NCI-H748 treated with DMSO at 0.1 percent for 48 hours (cell line): Measurements from ENCODE around the gene PUS3.
"Not testable (repeated sequence)": the region's sequence is repeated elsewhere in the genome, so short reads cannot be mapped to it uniquely, and the experiment has no call there.

ENCODE experiments used
- DNase-seq: peaks from one replicate; lab custom pipeline; 2025; lab: John Stamatoyannopoulos, UW

The PUS3 gene

GRCh38 chr11:125921042-125921441, 18.0 kb upstream of the PUS3 start:
- no peak for DNase-seq

DNA sequence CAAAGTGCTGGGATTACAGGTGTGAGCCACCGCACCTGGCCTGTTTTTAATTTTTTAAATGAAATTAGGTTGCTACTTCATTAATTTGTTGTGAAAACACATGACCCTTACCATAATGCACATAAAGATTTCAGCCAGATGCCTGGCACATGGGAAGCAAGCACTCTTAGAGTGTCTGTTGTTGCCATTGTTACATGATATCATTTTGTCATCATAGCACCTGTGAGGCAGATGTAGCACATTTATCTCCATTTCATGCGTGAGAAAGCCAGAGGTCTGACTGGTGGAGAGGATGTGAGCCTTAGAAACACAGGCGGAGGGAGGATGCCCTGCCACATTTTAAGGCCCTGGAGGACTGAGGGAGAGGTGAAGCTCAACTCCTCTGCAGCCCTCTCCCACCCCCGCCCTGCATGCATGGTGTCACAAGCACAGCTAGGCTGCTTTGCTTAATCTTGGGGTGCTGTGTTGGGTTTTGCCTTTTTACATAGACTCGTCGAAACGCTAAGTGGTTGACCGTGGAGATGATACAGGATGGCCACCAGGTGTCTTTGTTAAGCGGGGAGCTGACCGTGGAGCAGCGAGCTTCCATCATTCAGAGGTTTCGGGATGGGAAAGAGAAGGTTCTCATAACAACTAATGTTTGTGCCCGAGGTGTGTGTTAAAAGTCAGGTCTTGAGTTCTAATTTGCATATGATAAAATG, 15.3 kb upstream of the PUS3 start:
- DNase-seq, result no peak

GRCh38 chr11:125916683-125917347, 13.8 kb upstream of the PUS3 start:
- no peak for DNase-seq

GRCh38 chr11:125914601-125915000, 11.6 kb upstream of the PUS3 start:
- DNase-seq, result not testable (repeated sequence)

DNA sequence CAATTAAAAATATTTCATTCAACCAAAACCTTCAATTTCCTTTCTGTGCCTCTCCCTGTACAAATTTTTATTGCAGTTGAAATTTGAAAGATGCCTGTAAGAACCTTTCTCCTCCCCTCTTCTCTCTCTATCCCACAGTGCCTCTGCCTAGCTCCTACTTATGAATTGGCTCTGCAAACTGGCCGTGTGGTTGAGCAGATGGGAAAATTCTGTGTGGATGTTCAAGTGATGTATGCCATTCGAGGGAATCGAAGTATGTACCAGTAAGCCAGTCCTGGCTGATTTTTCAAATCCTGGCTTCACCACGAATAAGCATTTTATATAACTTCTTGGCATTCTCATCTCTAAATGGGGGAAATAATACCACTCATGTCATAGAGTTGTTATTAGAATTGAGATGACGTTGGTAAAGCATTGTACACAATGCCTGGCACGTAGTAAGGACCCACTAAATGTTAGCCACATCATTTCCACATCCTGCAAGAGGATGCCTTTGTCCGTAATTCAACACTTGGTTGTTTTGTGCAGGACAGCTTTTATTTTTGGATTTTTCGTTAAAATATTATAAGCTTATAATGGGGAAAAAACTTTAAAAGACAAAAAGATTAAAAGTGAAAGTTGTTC, 7.3 kb upstream of the PUS3 start:
- no peak for DNase-seq

DNA sequence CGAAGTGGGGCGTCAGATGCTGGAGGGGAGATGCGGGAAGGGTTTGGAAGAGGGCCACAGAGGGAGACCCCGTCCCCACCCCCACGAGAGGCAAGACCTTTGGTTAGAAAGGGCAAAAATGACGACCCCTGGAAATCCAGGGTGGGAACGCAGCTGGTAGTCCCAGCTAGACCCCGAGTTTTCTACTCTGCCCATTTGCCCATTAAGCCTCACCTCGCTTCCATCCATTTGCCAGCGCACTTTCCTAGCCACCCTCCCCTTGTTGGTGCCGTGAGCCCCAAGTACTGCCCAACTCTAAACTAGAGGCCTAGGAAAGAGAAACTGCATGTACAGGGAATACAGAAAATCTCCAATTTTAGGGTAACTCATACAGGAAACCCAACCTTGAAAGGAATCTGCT, 1.7 kb upstream of the PUS3 start:
- no peak for DNase-seq

- DNase-seq, result no peak
Measured at GRCh38 chr11:125903711-125904659, 979 bp upstream of the PUS3 start, which contains the start of gene DDX25. DDX25 (plus strand) TSS chr11:125904508; CDS start chr11:125904518, 10 bp downstream.

DNA sequence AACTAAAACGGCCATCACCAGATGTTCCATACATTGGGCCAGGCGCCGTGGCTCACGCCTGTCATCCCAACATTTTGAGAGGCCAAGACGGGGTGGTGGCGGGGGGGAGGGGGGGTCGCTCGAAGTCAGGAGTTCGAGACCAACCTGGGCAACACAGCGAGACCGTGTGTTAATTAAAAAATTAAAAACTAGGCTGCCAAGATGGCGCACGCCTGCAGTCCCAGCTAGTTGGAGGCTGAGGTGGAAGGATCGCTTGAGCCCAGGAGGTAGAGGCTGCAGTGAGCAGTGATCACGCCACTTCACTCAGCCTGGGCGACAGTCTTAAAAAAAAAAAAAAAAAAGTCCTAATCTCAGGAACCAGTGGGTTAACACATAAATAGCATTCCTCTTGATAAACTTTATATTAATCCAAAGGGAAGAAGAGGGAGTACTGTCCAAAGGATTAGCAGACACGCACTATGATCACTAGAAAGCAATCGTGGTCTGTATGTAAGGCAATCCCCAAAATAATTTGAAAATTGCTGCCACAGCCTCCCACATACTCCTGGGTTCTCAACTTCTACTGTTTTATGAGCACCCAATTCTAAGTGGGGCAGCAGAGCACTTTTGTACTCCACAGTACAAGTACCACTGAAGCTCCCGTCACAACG, 604 bp downstream of the PUS3 start:
- DNase-seq, result no peak

- DNase-seq, result no peak
Measured at GRCh38 chr11:125901872-125902271, 1.1 kb downstream of the PUS3 start.

- DNase-seq, result no peak
Measured at GRCh38 chr11:125892994-125893393, 10.0 kb downstream of the PUS3 start.

- DNase-seq, result no peak
Measured at GRCh38 chr11:125892071-125892470, 10.9 kb downstream of the PUS3 start.

GRCh38 chr11:125890447-125891100, 12.4 kb downstream of the PUS3 start:
- no peak for DNase-seq

GRCh38 chr11:125887373-125888324, 15.4 kb downstream of the PUS3 start, which contains the start of gene HYLS1:
HYLS1 (plus strand) TSS chr11:125887668; CDS start chr11:125899369, 11,701 bp downstream.
- peak; percentile 27 for DNase-seq

DNA sequence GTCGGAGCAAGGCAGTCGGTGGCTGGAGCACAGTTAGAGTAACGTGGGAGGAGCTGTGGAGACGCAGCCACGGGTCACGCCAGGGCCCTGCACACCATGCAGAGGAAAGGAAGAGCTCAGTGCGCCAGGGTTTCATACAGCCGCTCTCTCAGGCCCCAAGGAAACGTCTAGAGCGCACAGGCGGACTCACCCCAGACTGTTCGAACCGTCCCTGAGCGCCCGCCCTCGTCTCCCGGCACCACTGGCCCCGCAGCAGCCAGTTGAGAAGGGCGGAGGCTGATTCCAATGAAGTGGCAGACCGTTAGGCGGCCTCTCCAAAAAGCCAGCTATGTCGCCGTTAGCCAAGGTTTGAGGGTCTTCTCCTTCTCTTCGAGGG, 16.0 kb downstream of the PUS3 start:
- DNase-seq, result no peak

- no peak for DNase-seq
Measured at GRCh38 chr11:125883375-125883774, 19.6 kb downstream of the PUS3 start.

DNA sequence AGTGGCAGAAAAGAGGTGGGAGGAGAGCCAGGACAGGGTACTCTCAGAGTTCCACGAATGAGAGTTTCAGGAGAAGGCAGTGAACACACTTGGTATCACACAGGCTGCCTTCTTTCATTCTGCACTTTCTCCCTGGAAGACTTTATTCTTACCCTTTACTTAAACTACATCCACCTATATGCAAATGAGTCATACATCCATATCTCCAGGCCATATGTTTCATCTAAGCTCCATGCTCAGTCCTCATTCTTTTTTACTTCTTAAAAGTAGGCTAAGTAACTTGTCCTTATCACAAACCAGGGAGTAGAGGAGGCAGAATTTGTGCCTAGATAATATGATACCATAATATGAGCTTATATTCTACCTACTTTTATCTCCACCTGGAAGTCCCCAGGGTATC, 21.7 kb downstream of the PUS3 start:
- DNase-seq, result no peak

- peak; percentile 53 for DNase-seq
Measured at GRCh38 chr11:125874556-125875124, 28.4 kb downstream of the PUS3 start.

GRCh38 chr11:125873881-125874555, 29.0 kb downstream of the PUS3 start:
- DNase-seq, result no peak

DNA sequence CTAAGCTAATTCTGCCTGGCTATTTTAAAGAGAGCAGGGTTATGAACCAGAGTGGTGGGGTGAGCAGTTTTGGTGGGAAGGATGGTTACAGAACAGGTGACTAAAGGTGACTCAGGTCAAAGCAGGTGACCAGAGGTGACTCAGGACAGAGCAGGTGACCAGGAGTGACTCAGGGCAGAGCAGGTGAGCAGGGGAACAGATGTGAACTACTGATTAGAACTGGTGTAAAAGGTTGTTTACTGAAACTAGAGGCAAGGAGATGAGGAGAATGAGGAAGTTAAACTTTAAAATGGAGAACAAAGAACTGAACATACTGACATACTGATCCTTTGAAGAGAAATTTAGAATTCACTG, 30.9 kb downstream of the PUS3 start:
- DNase-seq, result no peak
